Thyroid gland (tissue), 4 donors: ENCODE results near the gene DIO3. TPM values are rescaled to one million over a fixed set of nuclear protein-coding genes. Genes with fewer than 3 reads are reported as not detected.

Experiments used
- DNase-seq, 2 donors: peaks; one replicate each; pipeline ENCODE4 v3.0.0-alpha.2; 2019
- H3K27ac ChIP-seq, 3 donors: fragments of 200-600 bp; sonication (generic); 1 replicate in 2 of 3; 2 replicates in 1 of 3; pipeline ENCODE4 v1.5.1; 2016 to 2019; ENCODE audit warnings: mild to moderate bottlenecking in 1 of 3, moderate library complexity in 1 of 3
- H3K27me3 ChIP-seq: fragments of 200-600 bp; sonication (generic); one replicate; pipeline ENCODE4 v1.5.1; 2019
- H3K36me3 ChIP-seq, 2 donors: fragments of 200-600 bp; sonication (generic); one replicate each; pipeline ENCODE4 v1.5.1; 2016 to 2019
- H3K4me1 ChIP-seq, 2 donors: fragments of 200-600 bp; sonication (generic); one replicate each; pipeline ENCODE4 v1.5.1; 2017 to 2019
- H3K4me3 ChIP-seq, 3 donors: fragments of 200-600 bp; sonication (generic); replicated peaks in 1 of 3; 1 replicate in 2 of 3; 2 replicates in 1 of 3; pipeline ENCODE4 v1.5.1; 2016; ENCODE audit warnings: mild to moderate bottlenecking in 1 of 3
- H3K9me3 ChIP-seq: fragments of 200-600 bp; sonication (generic); one replicate; pipeline ENCODE4 v1.5.1; 2017
- POLR2A ChIP-seq, 2 donors: fragments of 450-650 bp; IDR thresholded peaks; one replicate each; pipeline ENCODE4 v1.6.1; 2017; ENCODE audit warnings: antibody characterized with exemption in 2 of 2, mild to moderate bottlenecking in 2 of 2, moderate library complexity in 1 of 2
- WGBS, 2 donors: methylation state at CpG; one replicate each; pipeline ENCODE4 v1.1.5; 2017; 5-methylcytosine and 5-hydroxymethylcytosine counted together
- intact Hi-C: fragments of 100-400 bp; cut with DNase I; formaldehyde crosslinking; loops from one replicate; pipeline ENCODE4 v1.15.1; 2023
- total RNA-seq, 4 donors: library from RNA; depleted of rRNA; stranded (reverse); fragments of >200 nt; gene quantifications; one replicate each; pipeline ENCODE4 v1.2.3, GENCODE V29; 2016
- TF ChIP-seq, protein P1 (sequence below), 6 experiments: fragments of 200-600 bp in 3 of 6; fragments of 450-650 bp in 3 of 6; sonication (generic) in 3 of 6; IDR thresholded peaks; one replicate each; pipeline ENCODE4 v1.5.1; 2016 to 2019; ENCODE audit warnings: antibody characterized with exemption in 6 of 6, mild to moderate bottlenecking in 2 of 6, inconsistent platforms in 1 of 6, moderate library complexity in 1 of 6

The DIO3 gene
- total RNA-seq, 4 donors from 2014 or later: 7.0 to 10.7 (median 7.6) TPM

DNA sequence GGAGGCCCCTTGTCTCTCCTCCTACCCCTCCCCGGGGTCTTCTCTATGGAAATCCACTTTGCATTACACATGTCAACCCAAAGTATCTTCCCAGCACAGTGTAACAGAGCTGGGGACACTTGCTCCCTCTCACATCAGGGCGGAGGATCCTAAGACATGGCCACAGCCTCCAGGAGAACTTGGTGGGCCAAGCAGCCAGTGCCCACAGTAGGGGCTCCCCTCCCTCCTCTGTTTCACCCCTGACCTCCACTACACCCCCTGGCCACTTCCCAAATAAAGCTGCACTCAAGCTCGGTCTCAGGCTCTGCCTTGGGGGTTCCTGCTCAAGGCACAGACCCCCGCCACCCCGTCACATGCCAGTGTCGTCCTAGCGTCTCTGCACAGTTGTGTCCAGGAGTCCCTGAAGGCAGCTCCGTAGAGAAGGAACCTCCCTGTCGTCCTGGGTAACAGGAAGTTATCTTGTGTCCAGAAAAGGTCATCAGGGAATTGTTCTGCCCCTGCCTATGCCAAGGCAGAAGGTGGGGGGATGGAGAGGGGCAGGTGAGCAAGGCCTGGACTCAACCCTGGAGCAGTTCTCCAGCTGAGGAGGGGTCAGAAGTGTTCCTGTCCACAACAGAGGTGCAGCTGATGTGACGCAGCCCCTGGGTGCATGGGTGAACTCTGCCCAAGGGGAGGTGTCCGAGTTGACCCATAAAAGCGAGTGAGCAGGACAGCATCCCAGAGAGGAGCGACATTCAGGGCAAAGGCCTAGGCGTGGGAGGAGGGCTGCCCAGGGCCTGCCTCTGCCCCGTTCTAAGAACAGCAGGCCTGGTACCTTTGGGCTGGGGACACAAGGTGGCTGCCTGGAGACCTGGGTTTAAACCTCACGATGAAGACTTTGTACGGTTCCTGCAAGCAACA is 25.5 kb downstream of the DIO3 start:
- no peak overlapping the region for H3K4me3 ChIP-seq
- intact Hi-C loops: no loop called here
- H3K9me3 ChIP-seq: no peaks in the 10 kb centered on the region
- TF ChIP-seq POLR2A (IDR thresholded peaks at IDR 0.05): no peak
- TF ChIP-seq, protein P1, sequence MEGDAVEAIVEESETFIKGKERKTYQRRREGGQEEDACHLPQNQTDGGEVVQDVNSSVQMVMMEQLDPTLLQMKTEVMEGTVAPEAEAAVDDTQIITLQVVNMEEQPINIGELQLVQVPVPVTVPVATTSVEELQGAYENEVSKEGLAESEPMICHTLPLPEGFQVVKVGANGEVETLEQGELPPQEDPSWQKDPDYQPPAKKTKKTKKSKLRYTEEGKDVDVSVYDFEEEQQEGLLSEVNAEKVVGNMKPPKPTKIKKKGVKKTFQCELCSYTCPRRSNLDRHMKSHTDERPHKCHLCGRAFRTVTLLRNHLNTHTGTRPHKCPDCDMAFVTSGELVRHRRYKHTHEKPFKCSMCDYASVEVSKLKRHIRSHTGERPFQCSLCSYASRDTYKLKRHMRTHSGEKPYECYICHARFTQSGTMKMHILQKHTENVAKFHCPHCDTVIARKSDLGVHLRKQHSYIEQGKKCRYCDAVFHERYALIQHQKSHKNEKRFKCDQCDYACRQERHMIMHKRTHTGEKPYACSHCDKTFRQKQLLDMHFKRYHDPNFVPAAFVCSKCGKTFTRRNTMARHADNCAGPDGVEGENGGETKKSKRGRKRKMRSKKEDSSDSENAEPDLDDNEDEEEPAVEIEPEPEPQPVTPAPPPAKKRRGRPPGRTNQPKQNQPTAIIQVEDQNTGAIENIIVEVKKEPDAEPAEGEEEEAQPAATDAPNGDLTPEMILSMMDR (IDR thresholded peaks at IDR 0.05): no peak
- no peaks in the 10 kb centered on the region for H3K36me3 ChIP-seq
- no peak overlapping the region for H3K27ac ChIP-seq
- no peaks in the 10 kb centered on the region for H3K4me1 ChIP-seq
- H3K27me3 ChIP-seq: no peaks in the 10 kb centered on the region
- WGBS, 2 donors: 84 to 92% methylated on average over 16 of the region's 17 CpGs
- no peak for DNase-seq

DNA sequence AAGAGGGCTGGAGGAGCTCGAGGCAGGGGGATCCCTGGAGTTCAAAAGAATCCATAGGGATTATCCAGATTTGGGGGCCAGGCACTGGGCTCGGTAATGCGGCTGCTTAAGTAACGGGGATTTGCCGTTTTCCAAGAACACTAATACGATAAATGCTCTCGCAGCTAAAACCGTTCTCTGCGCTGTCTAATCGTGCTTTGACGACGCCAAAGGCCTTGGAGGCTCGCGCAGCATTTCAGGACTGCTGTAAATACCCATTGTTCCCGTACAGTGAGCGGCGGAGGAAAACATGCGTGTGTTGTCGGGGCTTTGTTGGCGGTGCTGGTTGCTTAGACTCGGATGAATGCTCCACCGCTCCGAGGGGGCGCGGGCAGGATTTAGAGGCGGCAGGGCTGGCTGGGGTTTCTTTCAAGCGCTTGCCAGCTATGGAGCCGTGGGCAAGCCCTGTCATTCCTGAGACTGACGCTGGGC is 26.2 kb downstream of the DIO3 start:
- Histone ChIP-seq H3K27me3 (no peaks in the 10 kb centered on the region), H3K36me3 (no peaks in the 10 kb centered on the region), H3K4me3 (no peak overlapping the region), H3K27ac (no peak overlapping the region), H3K4me1 (no peaks in the 10 kb centered on the region), H3K9me3 (no peaks in the 10 kb centered on the region)
- TF ChIP-seq, protein P1 (IDR thresholded peaks at IDR 0.05): no peak
- no peak for TF ChIP-seq POLR2A (IDR thresholded peaks at IDR 0.05)
- 78 to 84% methylated on average over 28 to 29 of the region's 29 CpGs for WGBS, 2 donors
- DNase-seq: no peak
- intact Hi-C loops: no loop called here

DNA sequence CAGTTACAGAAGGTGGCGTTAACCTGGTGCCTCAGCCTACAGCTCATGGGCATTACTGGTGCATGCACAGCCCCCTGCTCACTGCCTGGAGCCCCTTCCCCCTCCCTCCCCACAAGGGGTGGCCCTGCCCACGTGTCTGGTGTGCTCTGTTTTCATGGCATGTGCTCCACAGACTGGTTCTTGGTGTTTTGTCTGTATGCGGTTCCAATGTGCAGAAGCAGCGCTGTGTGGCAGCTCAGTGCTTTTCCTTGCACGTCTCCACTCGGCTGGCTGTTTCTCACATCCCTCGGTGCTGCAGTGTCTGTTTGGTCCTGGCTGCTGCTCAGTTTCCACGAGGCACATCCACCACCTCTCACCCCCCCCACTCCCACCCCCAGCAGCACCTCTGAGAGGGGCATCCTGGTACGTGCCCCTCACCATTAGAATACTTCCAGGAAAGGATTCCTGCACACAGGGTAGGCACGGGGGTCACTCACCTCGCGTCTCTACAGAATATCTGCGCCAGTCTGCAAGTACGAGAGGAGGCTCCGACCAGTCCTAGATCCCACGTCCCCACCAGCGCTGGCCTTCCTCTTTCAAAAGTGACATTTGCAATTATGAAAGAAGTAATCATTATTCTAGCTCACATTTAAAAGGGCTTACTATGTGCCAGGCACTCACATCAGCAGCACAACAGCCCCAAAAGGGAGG is 27.1 kb downstream of the DIO3 start:
- no peaks in the 10 kb centered on the region for H3K27me3 ChIP-seq
- H3K4me1 ChIP-seq: no peaks in the 10 kb centered on the region
- intact Hi-C loops: no loop called here
- H3K36me3 ChIP-seq: no peaks in the 10 kb centered on the region
- TF ChIP-seq, protein P1 (IDR thresholded peaks at IDR 0.05): no peak
- WGBS, 2 donors: 56 to 70% methylated on average over 17 of the region's 17 CpGs
- H3K9me3 ChIP-seq: no peaks in the 10 kb centered on the region
- no peak overlapping the region for H3K27ac ChIP-seq
- H3K4me3 ChIP-seq: no peak overlapping the region
- DNase-seq: no peak

DNA sequence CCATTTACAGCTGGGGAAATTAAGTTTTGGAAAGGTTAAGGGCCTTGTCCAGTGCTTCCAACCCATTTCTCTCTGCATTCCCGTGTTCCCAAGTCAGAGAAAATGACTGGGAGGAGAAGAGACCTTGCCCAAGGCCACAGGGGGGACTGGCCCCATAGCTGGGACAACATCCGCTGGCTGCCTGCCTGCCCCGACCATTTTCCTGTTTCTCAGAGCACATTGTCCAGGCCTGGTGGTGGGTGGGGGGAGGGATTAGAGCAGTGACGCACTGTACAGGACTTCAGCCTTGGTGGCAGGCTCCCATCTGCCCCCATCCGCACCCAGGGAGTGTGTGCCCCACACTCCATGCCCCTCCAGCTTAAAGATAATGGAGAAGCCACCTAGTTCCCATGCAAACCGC is 27.7 kb downstream of the DIO3 start:
- Histone ChIP-seq H3K4me1 (no peaks in the 10 kb centered on the region), H3K27me3 (no peaks in the 10 kb centered on the region), H3K27ac (no peak overlapping the region), H3K36me3 (no peaks in the 10 kb centered on the region), H3K4me3 (no peak overlapping the region), H3K9me3 (no peaks in the 10 kb centered on the region)
- 67 to 68% methylated on average over 5 to 6 of the region's 6 CpGs for WGBS, 2 donors
- DNase-seq: no peak
- intact Hi-C loops: no loop called here
- TF ChIP-seq POLR2A (IDR thresholded peaks at IDR 0.05): no peak
- TF ChIP-seq, protein P1 (IDR thresholded peaks at IDR 0.05): no peak
